GM21526 (cell line): ENCODE results near the gene MACF1.
"Not testable (repeated sequence)": the region's sequence is repeated elsewhere in the genome, so short reads cannot be mapped to it uniquely, and the experiment has no call there.

Experiments used
- ATAC-seq: cut with Tn5 transposase; IDR thresholded peaks from one replicate; pipeline ENCODE4 v1.9.1; 2021; ENCODE audit warnings: moderate library complexity; ENCODE audit not compliant: unreplicated experiment, low FRiP score

The MACF1 gene

GRCh38 chr1:39440856-39441255 is 236.4 kb downstream of the MACF1 start:
- no peak for ATAC-seq

GRCh38 chr1:39441797-39442196 is 237.3 kb downstream of the MACF1 start:
- ATAC-seq = no peak

- no peak for ATAC-seq
Measured at GRCh38 chr1:39445573-39445972, 241.1 kb downstream of the MACF1 start.

- no peak for ATAC-seq
Measured at GRCh38 chr1:39446986-39447567, 242.6 kb downstream of the MACF1 start.

- not testable (repeated sequence) for ATAC-seq
Measured at GRCh38 chr1:39450041-39450440, 245.5 kb downstream of the MACF1 start.

GRCh38 chr1:39450956-39451606 is 246.6 kb downstream of the MACF1 start:
- no peak for ATAC-seq

GRCh38 chr1:39452081-39452480 is 247.6 kb downstream of the MACF1 start:
- ATAC-seq = no peak

- ATAC-seq = no peak
Measured at GRCh38 chr1:39452540-39452939, 248.0 kb downstream of the MACF1 start.

- no peak for ATAC-seq
Measured at GRCh38 chr1:39453603-39454002, 249.1 kb downstream of the MACF1 start.

GRCh38 chr1:39458991-39459390 is 254.5 kb downstream of the MACF1 start:
- ATAC-seq = no peak

GRCh38 chr1:39462074-39462473 is 257.6 kb downstream of the MACF1 start:
- no peak for ATAC-seq

- ATAC-seq = no peak
Measured at GRCh38 chr1:39466413-39467107, 262.1 kb downstream of the MACF1 start.

GRCh38 chr1:39467108-39467720 is 262.7 kb downstream of the MACF1 start:
- not testable (repeated sequence) for ATAC-seq

- no peak for ATAC-seq
Measured at GRCh38 chr1:39469150-39469549, 264.7 kb downstream of the MACF1 start.

- ATAC-seq = no peak
Measured at GRCh38 chr1:39470040-39470439, 265.5 kb downstream of the MACF1 start.

GRCh38 chr1:39472826-39473225 is 268.3 kb downstream of the MACF1 start:
- ATAC-seq = no peak

- no peak for ATAC-seq
Measured at GRCh38 chr1:39473324-39473723, 268.8 kb downstream of the MACF1 start.

GRCh38 chr1:39474810-39475209 is 270.3 kb downstream of the MACF1 start:
- no peak for ATAC-seq

GRCh38 chr1:39475551-39475950 is 271.1 kb downstream of the MACF1 start:
- ATAC-seq = not testable (repeated sequence)

GRCh38 chr1:39478126-39478915 is 273.8 kb downstream of the MACF1 start:
- no peak for ATAC-seq

- no peak for ATAC-seq
Measured at GRCh38 chr1:39481289-39481688, 276.8 kb downstream of the MACF1 start.
